ENCODE results near the gene LRRK1. TPM values are rescaled to one million over a fixed set of nuclear protein-coding genes. Genes with fewer than 3 reads are reported as not detected.

The LRRK1 gene
- total and polyA plus RNA-seq, 2 of the 13 experiments (the other 11 are each of a cell fraction or from before 2014, with no cell fraction given), result 0.13 to 1.2 TPM

DNA sequence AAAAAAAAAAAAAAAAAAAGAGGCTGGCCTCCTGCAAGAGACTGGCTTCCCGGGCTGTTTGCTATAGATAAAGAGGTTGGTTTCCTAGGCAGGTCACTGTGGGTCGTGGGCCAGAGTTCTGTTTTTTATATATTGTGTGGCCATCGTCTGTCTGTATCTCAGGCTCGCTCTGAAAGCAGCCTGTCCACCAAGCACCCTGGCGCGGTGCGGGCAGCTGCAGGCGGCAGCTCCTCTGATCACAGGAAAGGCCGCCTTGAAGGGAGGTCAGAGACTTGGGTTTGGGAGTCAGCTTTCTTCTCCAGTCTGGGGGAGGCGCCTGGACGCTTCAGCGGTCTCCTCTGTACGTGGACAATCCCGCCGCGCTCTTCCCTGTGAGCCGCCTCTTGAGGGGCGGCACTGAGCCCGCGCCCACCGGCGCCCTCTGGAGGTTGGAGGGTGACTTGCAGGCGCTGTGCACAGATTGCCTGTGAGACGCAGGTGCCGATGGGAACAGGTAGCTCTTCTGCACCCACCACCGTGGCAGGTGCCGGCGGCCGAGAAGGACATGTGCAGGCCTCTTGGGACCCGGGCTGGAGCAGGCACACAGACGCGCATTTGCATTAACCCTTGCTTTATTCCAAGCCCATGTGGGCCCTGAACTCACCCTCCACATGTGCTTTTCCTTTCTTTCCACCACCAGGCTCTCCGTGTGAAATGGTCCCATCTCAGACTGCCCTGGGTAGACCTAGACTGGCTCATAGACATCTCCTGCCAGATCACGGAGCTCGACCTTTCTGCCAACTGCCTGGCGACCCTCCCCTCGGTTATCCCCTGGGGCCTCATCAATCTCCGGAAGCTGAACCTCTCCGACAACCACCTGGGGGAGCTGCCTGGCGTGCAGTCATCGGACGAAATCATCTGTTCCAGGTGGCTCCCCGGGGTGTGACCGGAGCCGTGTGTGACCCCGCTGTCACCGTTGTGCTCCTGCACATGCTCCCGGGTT lies 89.3 kb downstream of the LRRK1 start (continued):
- TF ChIP-seq IKZF5 (CRISPR knock-in tag; IDR thresholded peaks at IDR 0.05), result peak; percentile 51; the same call in 1 of the 2 replicates

GRCh38 chr15:101009176-101009575 lies 90.0 kb downstream of the LRRK1 start:
- DNase-seq (ENCODE audit: low spot score) (no peak), ATAC-seq (no peak), FAIRE-seq (no peak)
- no peaks in the 10 kb centered on the region for H3K79me2 ChIP-seq (ENCODE audit: insufficient read depth, low read length)
- H3K27me3 ChIP-seq (ENCODE audit: control insufficient read depth in 1 of 2, insufficient read depth in 2 of 2, low read length in 2 of 2), result peaks cover 7 to 38% of the 10 kb centered on the region in 2 experiments; a peak in 3 of 5 replicates
- H3K9me3 ChIP-seq (ENCODE audit: low read length), result 0 out of 2 replicates have a peak, but pooled peaks cover 6% of the 10 kb centered on the region
- H3K9ac ChIP-seq (ENCODE audit: insufficient read depth, low read depth, low read length), result no peak overlapping the region
- 48% methylated on average over 2 of the region's 2 CpGs for WGBS (ENCODE audit: low lambda C conversion rate)
- no peaks in the 10 kb centered on the region for H3K36me3 ChIP-seq (replicated peaks in 1 of 2; ENCODE audit: control insufficient read depth in 1 of 2, insufficient read depth in 2 of 2, low read length in 2 of 2)
- intact Hi-C loops (cut with micrococcal nuclease; ENCODE audit: unreplicated experiment), result no loop called here
- no peak overlapping the region for H2AFZ ChIP-seq (ENCODE audit: low read length)
- H3K4me3 ChIP-seq (replicated peaks in 1 of 3; ENCODE audit: insufficient read depth in 1 of 3, low read depth in 2 of 3, low read length in 3 of 3), result no peak overlapping the region
- CTCF ChIA-PET (ENCODE audit: low intra/inter-chr PET ratio, low total read pairs), result interaction anchor here (3.1 to 5.0 kb wide), 2 partner anchors 91 to 381 kb away, joined by 15 to 63 read pairs; partner anchors contain the start of gene LRRK1
- no peak overlapping the region; the same call in 1 of the 2 replicates for H3K4me2 ChIP-seq (ENCODE audit: low read depth, low read length)
- in situ Hi-C loops (cut with HindIII; ENCODE audit: extremely low pct_ligation_motif_present, low pct_unique_long_range_greater_than_20kb), result loop anchor here (5.0 to 25.0 kb wide), 2 partner anchors 92 to 347 kb away; partner anchors contain the start of gene LRRK1
- BruUV-seq (replicated peaks), result no TSS peak
- peaks cover 18% of the 10 kb centered on the region for H3K4me1 ChIP-seq (ENCODE audit: insufficient read depth, low read length)
- H3K27ac ChIP-seq (ENCODE audit: extremely low read length, insufficient read depth, low read length), result no peak overlapping the region
- no peaks in the 10 kb centered on the region for H4K20me1 ChIP-seq (ENCODE audit: insufficient read depth, low read length)
- POLR2A ChIA-PET, result no interaction called here
- TF ChIP-seq ATM (IDR thresholded peaks at IDR 0.05; ENCODE audit: borderline replicate concordance) (no peak), TP53 (CRISPR knock-in tag; conservative IDR thresholded peaks at IDR 0.05) (no peak), ZNF382 (CRISPR knock-in tag; IDR thresholded peaks at IDR 0.05; ENCODE audit: borderline replicate concordance) (no peak), SRY (CRISPR knock-in tag; IDR thresholded peaks at IDR 0.05) (no peak), SPEN (CRISPR knock-in tag; IDR thresholded peaks at IDR 0.05; ENCODE audit: low read depth) (no peak), ZFP82 (CRISPR knock-in tag; IDR thresholded peaks at IDR 0.05; ENCODE audit: borderline replicate concordance) (no peak), ZMAT3 (CRISPR knock-in tag; conservative IDR thresholded peaks at IDR 0.05) (no peak), ATF7-NPFF (CRISPR knock-in tag; IDR thresholded peaks at IDR 0.05; ENCODE audit: low read depth) (no peak), ZSCAN29 (CRISPR knock-in tag; conservative IDR thresholded peaks at IDR 0.05) (no peak), THRA (CRISPR knock-in tag; IDR thresholded peaks at IDR 0.05; ENCODE audit: borderline replicate concordance) (no peak), NR2C2 (CRISPR knock-in tag; IDR thresholded peaks at IDR 0.05; ENCODE audit: borderline replicate concordance) (no peak), CCAR2 (optimal IDR thresholded peaks at IDR 0.05; ENCODE audit: low read depth, low read length) (no peak), ZSCAN21 (CRISPR knock-in tag; IDR thresholded peaks at IDR 0.05; ENCODE audit: borderline replicate concordance) (no peak), ZNF569 (CRISPR knock-in tag; IDR thresholded peaks at IDR 0.05; ENCODE audit: borderline replicate concordance) (no peak)
- TF ChIP-seq, protein P1, sequence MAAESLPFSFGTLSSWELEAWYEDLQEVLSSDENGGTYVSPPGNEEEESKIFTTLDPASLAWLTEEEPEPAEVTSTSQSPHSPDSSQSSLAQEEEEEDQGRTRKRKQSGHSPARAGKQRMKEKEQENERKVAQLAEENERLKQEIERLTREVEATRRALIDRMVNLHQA (CRISPR knock-in tag; IDR thresholded peaks at IDR 0.05), result no peak
- TF ChIP-seq, protein P2, sequence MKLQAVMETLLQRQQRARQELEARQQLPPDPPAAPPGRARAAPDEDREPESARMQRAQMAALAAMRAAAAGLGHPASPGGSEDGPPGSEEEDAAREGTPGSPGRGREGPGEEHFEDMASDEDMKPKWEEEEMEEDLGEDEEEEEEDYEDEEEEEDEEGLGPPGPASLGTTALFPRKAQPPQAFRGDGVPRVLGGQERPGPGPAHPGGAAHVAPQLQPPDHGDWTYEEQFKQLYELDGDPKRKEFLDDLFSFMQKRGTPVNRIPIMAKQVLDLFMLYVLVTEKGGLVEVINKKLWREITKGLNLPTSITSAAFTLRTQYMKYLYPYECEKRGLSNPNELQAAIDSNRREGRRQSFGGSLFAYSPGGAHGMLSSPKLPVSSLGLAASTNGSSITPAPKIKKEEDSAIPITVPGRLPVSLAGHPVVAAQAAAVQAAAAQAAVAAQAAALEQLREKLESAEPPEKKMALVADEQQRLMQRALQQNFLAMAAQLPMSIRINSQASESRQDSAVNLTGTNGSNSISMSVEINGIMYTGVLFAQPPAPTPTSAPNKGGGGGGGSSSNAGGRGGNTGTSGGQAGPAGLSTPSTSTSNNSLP (IDR thresholded peaks at IDR 0.05; ENCODE audit: low read depth, low read length), result no peak
